Keratinocyte (primary cell): ENCODE results near the gene OOEP. TPM values are rescaled to one million over a fixed set of nuclear protein-coding genes. Genes with fewer than 3 reads are reported as not detected.

Experiments used
- DNase-seq: peaks from one replicate; pipeline ENCODE4 v3.0.0-alpha.2; 2011; ENCODE audit warnings: low read depth, missing footprints, low spot score
- FAIRE-seq: peaks from 2 replicates; lab custom pipeline; 2011; peaks lifted over from hg19 to GRCh38; lab: Jason Lieb, UNC
- H2AFZ ChIP-seq: 2 replicates; pipeline ENCODE4 v1.6.0; 2012; ENCODE audit warnings: low read length, control low read depth, inconsistent platforms; ENCODE audit not compliant: control insufficient read depth
- H3K27ac ChIP-seq: 2 replicates; pipeline ENCODE4 v1.5.1; 2011; ENCODE audit warnings: low read length; ENCODE audit not compliant: control insufficient read depth, insufficient read depth
- H3K27me3 ChIP-seq: 3 replicates; pipeline ENCODE4 v1.6.0; 2011; ENCODE audit warnings: low read length; ENCODE audit not compliant: control insufficient read depth, insufficient read depth; ENCODE audit errors: extremely low read depth
- H3K36me3 ChIP-seq, 2 experiments: 2 replicates in 1 of 2; 3 replicates in 1 of 2; pipeline ENCODE4 v1.5.1; 2011; ENCODE audit warnings: low read length in 2 of 2, mild to moderate bottlenecking in 1 of 2; ENCODE audit not compliant: control insufficient read depth in 2 of 2, insufficient read depth in 2 of 2; ENCODE audit errors: extremely low read depth in 1 of 2
- H3K4me1 ChIP-seq: 3 replicates; pipeline ENCODE4 v1.5.1; 2011; ENCODE audit warnings: low read length; ENCODE audit not compliant: control insufficient read depth, insufficient read depth; ENCODE audit errors: extremely low read depth
- H3K4me2 ChIP-seq: 3 replicates; pipeline ENCODE4 v1.6.0; 2011; ENCODE audit warnings: low read depth, low read length; ENCODE audit not compliant: control insufficient read depth, insufficient read depth; ENCODE audit errors: extremely low read depth
- H3K4me3 ChIP-seq, 3 experiments: fragments of 200-600 bp in 1 of 3; sonication (generic) in 1 of 3; 2 replicates in 2 of 3; 3 replicates in 1 of 3; pipeline ENCODE4 v1.5.1; 2011 to 2016; ENCODE audit warnings: low read length in 3 of 3, mild to moderate bottlenecking in 3 of 3, control low read depth in 2 of 3, inconsistent platforms in 1 of 3, low read depth in 1 of 3, mixed read lengths in 1 of 3, mixed run types in 1 of 3, moderate library complexity in 1 of 3; ENCODE audit not compliant: control insufficient read depth in 2 of 3, insufficient read depth in 2 of 3; ENCODE audit errors: extremely low read depth in 1 of 3
- H3K79me2 ChIP-seq: 2 replicates; pipeline ENCODE4 v1.6.0; 2012; ENCODE audit warnings: low read length; ENCODE audit not compliant: control insufficient read depth, insufficient read depth
- H3K9ac ChIP-seq: 3 replicates; pipeline ENCODE4 v1.6.0; 2011; ENCODE audit warnings: low read length; ENCODE audit not compliant: control insufficient read depth, insufficient read depth; ENCODE audit errors: extremely low read depth
- H3K9me1 ChIP-seq: 3 replicates; pipeline ENCODE4 v1.6.0; 2011; ENCODE audit warnings: low read length; ENCODE audit not compliant: control insufficient read depth, insufficient read depth; ENCODE audit errors: extremely low read depth
- H3K9me3 ChIP-seq: 2 replicates; pipeline ENCODE4 v1.5.1; 2012; ENCODE audit warnings: low read depth, low read length; ENCODE audit not compliant: control insufficient read depth
- H4K20me1 ChIP-seq: 3 replicates; pipeline ENCODE4 v1.6.0; 2011; ENCODE audit warnings: low read length; ENCODE audit not compliant: control insufficient read depth, insufficient read depth; ENCODE audit errors: extremely low read depth
- CTCF ChIP-seq, 3 experiments: IDR thresholded peaks in 1 of 3; conservative IDR thresholded peaks in 1 of 3; optimal IDR thresholded peaks in 1 of 3; 2 replicates in 2 of 3; 3 replicates in 1 of 3; pipeline versions ENCODE3 to v1.5.1; 2011; ENCODE audit warnings: low read length in 3 of 3, mild to moderate bottlenecking in 3 of 3, moderate library complexity in 2 of 3, control low read depth in 1 of 3, inconsistent platforms in 1 of 3; ENCODE audit not compliant: insufficient read depth in 2 of 3; ENCODE audit errors: extremely low read depth in 1 of 3
- EZH2 ChIP-seq: IDR thresholded peaks from one replicate; pipeline ENCODE4 v1.6.1; 2012; ENCODE audit warnings: inconsistent platforms, mild to moderate bottlenecking, low read length, moderate library complexity
- dilution Hi-C: fragments of 300-500 bp; cut with MboI; formaldehyde crosslinking; loops from one replicate; pipeline ENCODE4 v1.7.0; 2020; ENCODE audit warnings: low sequenced_read_pairs; ENCODE audit not compliant: extremely low pct_ligation_motif_present
- polyA plus RNA-seq, 5 experiments: library from polyadenylated mRNA; depleted of rRNA in 3 of 5; stranded (reverse) in 3 of 5; stranded (forward) in 1 of 5; unstranded in 1 of 5; fragments of >200 nt; gene quantifications; 1 replicate in 1 of 5; 2 replicates in 3 of 5; 3 replicates in 1 of 5; pipeline versions ENCODE4 v1.2.1 to v1.2.3, GENCODE V29; 2011 to 2012; ENCODE audit warnings: missing spikeins in 2 of 5, low read depth in 1 of 5, low replicate concordance in 1 of 5

The OOEP gene
- polyA plus RNA-seq, 1 donor (not counting 4 experiments of a cell fraction or from before 2014, with no cell fraction given), result 0.08 TPM

GRCh38 chr6:73400656-73401055 lies 31.0 kb upstream of the OOEP start:
- FAIRE-seq (no peak), DNase-seq (no peak)
- Histone ChIP-seq H3K9ac (no peak overlapping the region), H3K36me3 (no peaks in the 10 kb centered on the region), H3K4me3 (no peak overlapping the region), H3K9me1 (no peaks in the 10 kb centered on the region), H3K27ac (no peak overlapping the region), H3K9me3 (no peaks in the 10 kb centered on the region), H3K27me3 (no peaks in the 10 kb centered on the region), H3K4me2 (no peak overlapping the region), H4K20me1 (no peaks in the 10 kb centered on the region), H3K79me2 (no peaks in the 10 kb centered on the region), H2AFZ (no peak overlapping the region), H3K4me1 (no peaks in the 10 kb centered on the region)
- dilution Hi-C loops, result no loop called here
- TF ChIP-seq CTCF (optimal IDR thresholded peaks at IDR 0.05 in 1 of 3, IDR thresholded peaks at IDR 0.05 in 1 of 3, conservative IDR thresholded peaks at IDR 0.05 in 1 of 3; ENCODE audit: extremely low read depth in 1 of 3, insufficient read depth in 2 of 3, low read length in 3 of 3) (no peak), EZH2 (no peak)

- no peaks in the 10 kb centered on the region for H4K20me1 ChIP-seq
- no peaks in the 10 kb centered on the region for H3K36me3 ChIP-seq
- H3K27me3 ChIP-seq, result no peaks in the 10 kb centered on the region
- no peaks in the 10 kb centered on the region for H3K9me3 ChIP-seq
- no peak overlapping the region for H2AFZ ChIP-seq
- H3K27ac ChIP-seq, result no peak overlapping the region
- no peaks in the 10 kb centered on the region for H3K4me1 ChIP-seq
- H3K9me1 ChIP-seq, result no peaks in the 10 kb centered on the region
- H3K4me3 ChIP-seq, result no peak overlapping the region
- dilution Hi-C loops, result no loop called here
- no peak for TF ChIP-seq EZH2
- TF ChIP-seq CTCF (optimal IDR thresholded peaks at IDR 0.05 in 1 of 3, IDR thresholded peaks at IDR 0.05 in 1 of 3, conservative IDR thresholded peaks at IDR 0.05 in 1 of 3; ENCODE audit: extremely low read depth in 1 of 3, insufficient read depth in 2 of 3, low read length in 3 of 3), result no peak
- H3K4me2 ChIP-seq, result no peak overlapping the region
- no peak overlapping the region for H3K9ac ChIP-seq
- no peaks in the 10 kb centered on the region for H3K79me2 ChIP-seq
- DNase-seq (no peak), FAIRE-seq (no peak)
Measured at GRCh38 chr6:73395875-73396274, 26.2 kb upstream of the OOEP start.
